Sigmoid colon (tissue), 4 donors: Measurements from ENCODE around the gene MIPEP.

Experiments
- POLR2AphosphoS5 ChIP-seq, 4 donors: sonication (generic); formaldehyde crosslinking; IDR thresholded peaks; one replicate each; pipeline ENCODE4 v1.6.1; 2017; ENCODE audit warnings: antibody characterized with exemption in 4 of 4
- TF ChIP-seq, protein P1 (sequence below), 4 experiments: fragments of 450-650 bp in 3 of 4; fragments of 200-600 bp in 1 of 4; IDR thresholded peaks; one replicate each; pipeline ENCODE4 v1.5.1; 2016 to 2019; ENCODE audit warnings: antibody characterized with exemption in 4 of 4, mild to moderate bottlenecking in 3 of 4, moderate library complexity in 2 of 4

DNA sequence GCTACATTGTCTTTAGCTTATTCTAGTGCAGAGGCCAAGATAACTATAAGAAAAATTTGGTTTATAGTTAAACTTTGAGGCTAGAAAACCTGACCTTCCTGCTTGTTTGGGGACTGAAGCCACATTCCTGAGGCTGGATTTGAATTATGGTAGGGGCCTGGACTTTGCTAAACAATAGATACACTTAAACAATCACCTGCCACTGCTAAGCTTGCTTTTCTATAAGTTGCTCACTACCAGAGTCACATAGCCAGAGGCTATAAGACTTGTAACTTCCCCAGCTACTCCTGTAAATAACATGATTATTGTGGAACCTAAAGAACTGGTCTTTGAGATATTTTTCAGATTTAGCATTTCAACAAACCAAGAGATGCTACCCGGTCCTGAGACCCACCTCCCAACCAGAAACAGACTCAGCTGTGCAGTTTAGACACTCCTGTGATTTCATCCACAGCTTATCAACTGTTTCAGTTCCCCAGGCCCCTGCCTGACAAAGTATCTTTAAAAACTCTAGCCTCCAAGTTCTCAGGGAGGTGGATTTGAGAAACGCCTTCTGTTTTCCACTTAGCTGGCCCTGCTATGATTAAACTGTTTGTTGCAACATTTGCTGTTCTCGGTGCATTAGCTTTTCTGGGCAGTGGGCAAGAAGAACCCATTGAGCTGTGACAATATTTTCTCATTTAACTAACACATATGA is 77.7 kb downstream of the MIPEP start:
- TF ChIP-seq POLR2AphosphoS5 (IDR thresholded peaks at IDR 0.05), result no peak
- TF ChIP-seq, protein P1, sequence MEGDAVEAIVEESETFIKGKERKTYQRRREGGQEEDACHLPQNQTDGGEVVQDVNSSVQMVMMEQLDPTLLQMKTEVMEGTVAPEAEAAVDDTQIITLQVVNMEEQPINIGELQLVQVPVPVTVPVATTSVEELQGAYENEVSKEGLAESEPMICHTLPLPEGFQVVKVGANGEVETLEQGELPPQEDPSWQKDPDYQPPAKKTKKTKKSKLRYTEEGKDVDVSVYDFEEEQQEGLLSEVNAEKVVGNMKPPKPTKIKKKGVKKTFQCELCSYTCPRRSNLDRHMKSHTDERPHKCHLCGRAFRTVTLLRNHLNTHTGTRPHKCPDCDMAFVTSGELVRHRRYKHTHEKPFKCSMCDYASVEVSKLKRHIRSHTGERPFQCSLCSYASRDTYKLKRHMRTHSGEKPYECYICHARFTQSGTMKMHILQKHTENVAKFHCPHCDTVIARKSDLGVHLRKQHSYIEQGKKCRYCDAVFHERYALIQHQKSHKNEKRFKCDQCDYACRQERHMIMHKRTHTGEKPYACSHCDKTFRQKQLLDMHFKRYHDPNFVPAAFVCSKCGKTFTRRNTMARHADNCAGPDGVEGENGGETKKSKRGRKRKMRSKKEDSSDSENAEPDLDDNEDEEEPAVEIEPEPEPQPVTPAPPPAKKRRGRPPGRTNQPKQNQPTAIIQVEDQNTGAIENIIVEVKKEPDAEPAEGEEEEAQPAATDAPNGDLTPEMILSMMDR (IDR thresholded peaks at IDR 0.05), result no peak
